Neural progenitor cell (in vitro differentiated cells): ENCODE measurements around the gene PCDHGA9. TPM values are rescaled to one million over a fixed set of nuclear protein-coding genes. Genes with fewer than 3 reads are reported as not detected.

Experiments
- DNase-seq: peaks from one replicate; pipeline ENCODE4 v3.0.0-alpha.2; 2016; ENCODE audit warnings: low spot score
- H2AFZ ChIP-seq: fragments of 200-600 bp; sonication (generic); replicated peaks from 2 replicates; pipeline ENCODE4 v1.6.1; 2016; ENCODE audit warnings: antibody characterized with exemption
- H3F3A ChIP-seq: fragments of 200-600 bp; sonication (generic); 2 replicates; pipeline ENCODE4 v1.6.1; 2016; ENCODE audit warnings: antibody characterized with exemption, low read depth
- H3K27ac ChIP-seq: fragments of 200-600 bp; sonication (generic); 2 replicates; pipeline ENCODE4 v1.5.1; 2016; ENCODE audit warnings: mild to moderate bottlenecking
- H3K27me3 ChIP-seq: fragments of 200-600 bp; sonication (generic); 2 replicates; pipeline ENCODE4 v1.6.1; 2016; ENCODE audit warnings: mild to moderate bottlenecking, moderate library complexity
- H3K36me3 ChIP-seq: fragments of 200-600 bp; sonication (generic); 2 replicates; pipeline ENCODE4 v1.5.1; 2016
- H3K4me1 ChIP-seq: fragments of 200-600 bp; sonication (generic); 2 replicates; pipeline ENCODE4 v1.6.1; 2016; ENCODE audit warnings: mixed run types
- H3K4me2 ChIP-seq: fragments of 200-600 bp; sonication (generic); 2 replicates; pipeline ENCODE4 v1.6.1; 2016
- H3K4me3 ChIP-seq: fragments of 200-600 bp; sonication (generic); 2 replicates; pipeline ENCODE4 v1.5.1; 2016
- H3K79me2 ChIP-seq: fragments of 200-600 bp; sonication (generic); 2 replicates; pipeline ENCODE4 v1.6.1; 2016; ENCODE audit warnings: low read depth
- H3K9ac ChIP-seq: fragments of 200-600 bp; sonication (generic); 2 replicates; pipeline ENCODE4 v1.6.1; 2016
- H3K9me3 ChIP-seq: fragments of 200-600 bp; sonication (generic); 2 replicates; pipeline ENCODE4 v1.5.1; 2016; ENCODE audit warnings: low read depth
- H4K20me1 ChIP-seq: fragments of 200-600 bp; sonication (generic); 2 replicates; pipeline ENCODE4 v1.6.1; 2016; ENCODE audit warnings: low read depth
- H3K27ac Mint-ChIP-seq: 3 replicates; pipeline ENCODE4 v1.8.0; 2021; ENCODE audit warnings: mixed read lengths
- H3K27me3 Mint-ChIP-seq: 2 replicates; pipeline ENCODE4 v1.8.0; 2022; ENCODE audit warnings: low read depth, mild to moderate bottlenecking, inconsistent platforms, moderate library complexity, mixed read lengths; ENCODE audit not compliant: insufficient read depth
- H3K36me3 Mint-ChIP-seq: 3 replicates; pipeline ENCODE4 v1.8.0; 2021; ENCODE audit warnings: mixed read lengths
- H3K4me1 Mint-ChIP-seq: 3 replicates; pipeline ENCODE4 v1.8.0; 2021; ENCODE audit warnings: mixed read lengths
- H3K4me3 Mint-ChIP-seq: 3 replicates; pipeline ENCODE4 v1.8.0; 2021; ENCODE audit warnings: mild to moderate bottlenecking, moderate library complexity, mixed read lengths
- H3K9me3 Mint-ChIP-seq: 3 replicates; pipeline ENCODE4 v1.8.0; 2020; ENCODE audit warnings: mixed read lengths
- EZH2 ChIP-seq: fragments of 200-600 bp; sonication (generic); IDR thresholded peaks from 2 replicates; pipeline ENCODE4 v1.6.1; 2017; ENCODE audit warnings: antibody characterized with exemption, mild to moderate bottlenecking, moderate library complexity
- EZH2phosphoT487 ChIP-seq: fragments of 200-600 bp; sonication (generic); IDR thresholded peaks from 2 replicates; pipeline ENCODE4 v1.6.1; 2017; ENCODE audit warnings: antibody characterized with exemption
- total RNA-seq: library from RNA; depleted of rRNA; stranded (reverse); fragments of >200 nt; gene quantifications from 2 replicates; pipeline ENCODE4 v1.2.3, GENCODE V29; 2015; ENCODE audit warnings: low replicate concordance
- TF ChIP-seq, protein P1 (sequence below): fragments of 200-600 bp; sonication (generic); IDR thresholded peaks from 2 replicates; pipeline ENCODE4 v1.5.1; 2017; ENCODE audit warnings: antibody characterized with exemption, mild to moderate bottlenecking

Gene PCDHGA9
- total RNA-seq, 1 donor from 2014 or later, result 0.97 TPM

DNA sequence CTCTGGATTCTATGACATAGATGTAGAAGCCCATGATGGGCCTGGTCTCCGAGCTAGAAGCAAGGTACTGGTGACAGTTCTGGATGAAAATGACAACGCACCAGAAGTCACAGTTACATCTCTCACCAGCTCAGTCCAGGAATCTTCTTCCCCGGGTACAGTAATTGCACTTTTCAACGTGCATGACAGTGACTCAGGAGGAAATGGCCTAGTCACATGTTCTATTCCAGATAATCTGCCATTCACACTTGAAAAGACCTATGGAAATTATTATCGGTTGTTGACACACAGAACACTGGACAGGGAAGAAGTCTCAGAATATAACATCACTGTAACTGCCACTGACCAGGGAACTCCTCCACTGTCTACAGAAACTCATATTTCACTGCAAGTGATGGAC is 46.4 kb upstream of the PCDHGA9 start:
- no peaks in the 10 kb centered on the region for H3K79me2 ChIP-seq
- H3K36me3 ChIP-seq, result no peaks in the 10 kb centered on the region
- Mint-ChIP-seq H3K9me3 (peaks cover 60% of the 10 kb centered on the region), H3K27me3 (peaks cover 2% of the 10 kb centered on the region), H3K27ac (no peak overlapping the region), H3K36me3 (peaks cover 7% of the 10 kb centered on the region), H3K4me3 (no peak overlapping the region), H3K4me1 (no peaks in the 10 kb centered on the region)
- no peak for DNase-seq
- no peak overlapping the region for H3K9ac ChIP-seq
- H2AFZ ChIP-seq, result no peak overlapping the region
- H3K4me1 ChIP-seq, result no peaks in the 10 kb centered on the region
- peaks cover 17% of the 10 kb centered on the region for H3K9me3 ChIP-seq
- no peaks in the 10 kb centered on the region for H3K27me3 ChIP-seq
- H4K20me1 ChIP-seq, result no peaks in the 10 kb centered on the region
- TF ChIP-seq, protein P1, sequence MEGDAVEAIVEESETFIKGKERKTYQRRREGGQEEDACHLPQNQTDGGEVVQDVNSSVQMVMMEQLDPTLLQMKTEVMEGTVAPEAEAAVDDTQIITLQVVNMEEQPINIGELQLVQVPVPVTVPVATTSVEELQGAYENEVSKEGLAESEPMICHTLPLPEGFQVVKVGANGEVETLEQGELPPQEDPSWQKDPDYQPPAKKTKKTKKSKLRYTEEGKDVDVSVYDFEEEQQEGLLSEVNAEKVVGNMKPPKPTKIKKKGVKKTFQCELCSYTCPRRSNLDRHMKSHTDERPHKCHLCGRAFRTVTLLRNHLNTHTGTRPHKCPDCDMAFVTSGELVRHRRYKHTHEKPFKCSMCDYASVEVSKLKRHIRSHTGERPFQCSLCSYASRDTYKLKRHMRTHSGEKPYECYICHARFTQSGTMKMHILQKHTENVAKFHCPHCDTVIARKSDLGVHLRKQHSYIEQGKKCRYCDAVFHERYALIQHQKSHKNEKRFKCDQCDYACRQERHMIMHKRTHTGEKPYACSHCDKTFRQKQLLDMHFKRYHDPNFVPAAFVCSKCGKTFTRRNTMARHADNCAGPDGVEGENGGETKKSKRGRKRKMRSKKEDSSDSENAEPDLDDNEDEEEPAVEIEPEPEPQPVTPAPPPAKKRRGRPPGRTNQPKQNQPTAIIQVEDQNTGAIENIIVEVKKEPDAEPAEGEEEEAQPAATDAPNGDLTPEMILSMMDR, result no peak
- TF ChIP-seq EZH2phosphoT487, result no peak
- TF ChIP-seq EZH2, result no peak
- H3K27ac ChIP-seq, result no peak overlapping the region
- H3K4me2 ChIP-seq, result no peak overlapping the region
- H3F3A ChIP-seq, result no peaks in the 10 kb centered on the region
- H3K4me3 ChIP-seq, result no peak overlapping the region

DNA sequence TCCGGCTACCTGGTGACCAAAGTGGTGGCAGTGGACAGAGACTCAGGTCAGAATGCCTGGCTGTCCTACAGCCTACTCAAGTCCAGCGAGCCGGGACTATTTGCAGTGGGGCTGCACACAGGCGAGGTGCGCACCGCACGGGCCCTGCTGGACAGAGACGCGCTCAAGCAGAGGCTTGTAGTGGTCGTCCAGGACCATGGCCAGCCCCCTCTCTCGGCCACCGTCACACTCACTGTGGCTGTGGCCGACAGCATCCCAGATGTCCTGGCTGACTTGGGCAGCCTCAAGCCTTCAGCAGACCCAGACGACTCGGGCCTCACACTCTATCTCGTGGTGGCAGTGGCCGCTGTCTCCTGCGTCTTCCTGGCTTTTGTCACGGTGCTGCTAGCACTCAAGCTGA is 45.6 kb upstream of the PCDHGA9 start:
- peaks cover 61% of the 10 kb centered on the region for H3K9me3 Mint-ChIP-seq
- TF ChIP-seq EZH2phosphoT487 (no peak), EZH2 (no peak)
- TF ChIP-seq, protein P1, result no peak
- Histone ChIP-seq H3K27me3 (no peaks in the 10 kb centered on the region), H3K4me1 (no peaks in the 10 kb centered on the region), H3K4me2 (no peak overlapping the region), H3K79me2 (no peaks in the 10 kb centered on the region), H3K36me3 (no peaks in the 10 kb centered on the region), H3K9ac (no peak overlapping the region), H3K9me3 (peaks cover 13% of the 10 kb centered on the region), H3K4me3 (no peak overlapping the region), H3F3A (no peaks in the 10 kb centered on the region), H3K27ac (no peak overlapping the region), H4K20me1 (no peaks in the 10 kb centered on the region), H2AFZ (no peak overlapping the region)
- H3K4me3 Mint-ChIP-seq, result no peak overlapping the region
- H3K36me3 Mint-ChIP-seq, result peaks cover 7% of the 10 kb centered on the region
- H3K27me3 Mint-ChIP-seq, result peaks cover 2% of the 10 kb centered on the region
- DNase-seq, result no peak
- H3K27ac Mint-ChIP-seq, result no peak overlapping the region
- no peaks in the 10 kb centered on the region for H3K4me1 Mint-ChIP-seq

DNA sequence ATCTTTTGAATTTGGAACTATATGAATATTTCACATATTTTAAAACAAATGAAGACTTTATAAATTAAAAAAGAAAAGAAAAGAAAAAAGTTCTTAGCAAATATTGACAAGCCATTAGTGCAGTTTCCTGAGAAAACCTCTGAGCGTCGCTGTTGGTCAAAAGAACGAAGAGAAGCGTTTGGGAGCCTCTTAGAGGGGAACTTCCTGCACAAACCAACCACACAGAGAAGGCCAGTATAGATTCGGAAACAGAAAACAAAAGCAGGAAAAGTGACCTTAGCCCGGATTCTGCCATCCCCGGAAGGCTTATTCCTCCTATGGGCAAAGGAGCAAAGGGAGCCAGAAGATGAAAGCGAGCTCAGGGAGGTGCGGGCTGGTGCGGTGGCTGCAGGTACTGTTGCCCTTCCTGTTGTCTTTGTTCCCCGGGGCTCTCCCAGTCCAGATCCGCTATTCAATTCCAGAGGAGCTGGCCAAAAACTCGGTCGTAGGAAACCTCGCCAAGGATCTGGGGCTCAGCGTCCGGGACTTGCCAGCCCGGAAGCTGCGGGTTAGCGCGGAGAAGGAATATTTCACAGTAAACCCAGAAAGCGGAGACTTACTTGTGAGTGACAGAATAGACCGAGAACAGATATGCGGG is 42.7 kb upstream of the PCDHGA9 start, which contains the start of gene PCDHGB2:
Gene PCDHGB2 (plus strand): TSS at position 205 of the 637 bp plus-strand sequence. CDS start 142 bp downstream, at position 347.
- no peak within 1 kb of the TSS for H3K27ac ChIP-seq
- no peaks in the 10 kb centered on the region for H3K36me3 ChIP-seq
- no peaks in the 10 kb centered on the region for H4K20me1 ChIP-seq
- Mint-ChIP-seq H3K4me3 (no peak within 1 kb of the TSS), H3K9me3 (peaks cover 71% of the 10 kb centered on the region), H3K36me3 (peaks cover 4% of the 10 kb centered on the region), H3K27me3 (peaks cover 4% of the 10 kb centered on the region), H3K4me1 (no peaks in the 10 kb centered on the region), H3K27ac (no peak within 1 kb of the TSS)
- TF ChIP-seq, protein P1, result peak; percentile 49
- no peak for TF ChIP-seq EZH2phosphoT487
- H3K27me3 ChIP-seq, result no peaks in the 10 kb centered on the region
- peak within 1 kb of the TSS; percentile 24 for H2AFZ ChIP-seq
- DNase-seq, result peak; percentile 38
- H3K9ac ChIP-seq, result no peak within 1 kb of the TSS
- no peak within 1 kb of the TSS for H3K4me2 ChIP-seq
- H3K4me1 ChIP-seq, result no peaks in the 10 kb centered on the region
- no peak within 1 kb of the TSS for H3K4me3 ChIP-seq
- no peaks in the 10 kb centered on the region for H3K79me2 ChIP-seq
- no peaks in the 10 kb centered on the region for H3F3A ChIP-seq
- H3K9me3 ChIP-seq, result peaks cover 13% of the 10 kb centered on the region
